Stimulated activated CD8-positive, alpha-beta memory T cell treated with anti-CD3 and anti-CD28 coated beads, Interleukin-15, amount 100 ng/mL, for 24 hours (primary cell): ENCODE data around the gene PSPH.
"Not testable (repeated sequence)": the region's sequence is repeated elsewhere in the genome, so short reads cannot be mapped to it uniquely, and the experiment has no call there.

Experiments used
- DNase-seq: peaks from one replicate; pipeline ENCODE4 v3.0.0-alpha.2; 2020; ENCODE audit warnings: low read depth

PSPH gene

GRCh38 chr7:56051339-56052191 lies at the start of gene PSPH, which contains the start of gene CCT6A:
PSPH (minus strand) TSS chr7:56051444; CDS start chr7:56021212, 30,232 bp downstream.
CCT6A (plus strand) TSS chr7:56051765; CDS start chr7:56051849, 84 bp downstream.
- peak; percentile 85 for DNase-seq

GRCh38 chr7:56099653-56100052 lies 48.4 kb upstream of the PSPH start:
- no peak for DNase-seq

DNA sequence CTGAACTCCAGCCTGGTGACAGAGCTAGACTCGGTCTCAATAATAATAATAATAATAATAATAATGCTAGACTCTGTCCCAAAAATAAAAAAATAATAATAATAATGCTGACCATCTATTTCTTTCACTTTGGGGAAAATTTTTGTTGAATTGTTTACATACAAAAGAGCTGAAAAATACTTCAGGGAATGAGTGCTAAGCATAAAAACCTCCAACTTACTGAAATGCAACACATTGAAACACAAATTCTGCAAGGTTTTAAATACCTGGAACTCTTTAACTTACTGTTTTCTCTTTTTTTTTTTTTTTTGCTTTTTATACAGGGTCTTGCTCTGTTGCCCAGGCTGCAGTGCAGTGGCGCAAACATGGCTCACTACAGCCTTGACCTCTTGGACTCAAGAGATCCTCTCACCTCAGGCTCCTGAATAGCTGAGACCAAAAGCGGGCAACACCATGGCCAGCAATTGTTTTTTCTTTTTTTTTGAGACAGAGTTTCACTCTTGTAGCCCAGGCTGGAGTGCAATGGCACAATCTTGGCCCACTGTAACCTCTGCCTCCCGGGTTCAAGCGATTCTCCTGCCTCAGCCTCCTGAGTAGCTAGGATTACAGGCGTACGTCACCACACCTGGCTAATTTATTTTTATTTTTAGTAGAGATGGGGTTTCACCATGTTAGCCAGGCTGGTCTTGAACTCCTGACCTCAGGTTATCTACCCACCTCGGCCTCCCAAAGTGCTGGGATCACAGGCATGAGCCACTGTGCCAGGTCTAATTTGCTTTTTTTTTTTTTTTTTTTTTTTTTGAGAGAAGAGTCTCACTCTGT lies 47.2 kb upstream of the PSPH start:
- DNase-seq = not testable (repeated sequence)

DNA sequence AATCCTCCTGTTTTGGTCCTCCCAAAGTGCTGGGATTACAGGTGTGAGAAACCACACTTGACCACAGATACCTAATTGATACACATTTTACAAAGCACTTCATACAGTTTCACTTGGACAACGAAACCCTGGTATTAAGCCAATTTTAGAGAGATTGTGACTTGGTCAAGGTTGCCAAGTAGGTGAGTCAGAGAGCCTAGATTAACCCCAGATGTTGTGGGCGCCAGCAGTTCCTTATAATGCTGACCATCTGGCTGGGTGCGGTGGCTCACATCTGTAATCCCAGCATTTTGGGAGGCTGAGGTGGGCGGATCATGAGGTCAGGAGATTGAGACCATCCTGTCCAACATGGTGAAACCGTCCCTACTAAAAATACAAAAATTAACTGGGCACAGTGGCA lies 46.5 kb upstream of the PSPH start:
- DNase-seq = no peak

- no peak for DNase-seq
These were observed 41.7 kb upstream of the PSPH start, which contains the start of gene PHKG1 for GRCh38 chr7:56092789-56093531. PHKG1 (minus strand) TSS chr7:56092952; CDS start chr7:56088941, 4,011 bp downstream.

DNA sequence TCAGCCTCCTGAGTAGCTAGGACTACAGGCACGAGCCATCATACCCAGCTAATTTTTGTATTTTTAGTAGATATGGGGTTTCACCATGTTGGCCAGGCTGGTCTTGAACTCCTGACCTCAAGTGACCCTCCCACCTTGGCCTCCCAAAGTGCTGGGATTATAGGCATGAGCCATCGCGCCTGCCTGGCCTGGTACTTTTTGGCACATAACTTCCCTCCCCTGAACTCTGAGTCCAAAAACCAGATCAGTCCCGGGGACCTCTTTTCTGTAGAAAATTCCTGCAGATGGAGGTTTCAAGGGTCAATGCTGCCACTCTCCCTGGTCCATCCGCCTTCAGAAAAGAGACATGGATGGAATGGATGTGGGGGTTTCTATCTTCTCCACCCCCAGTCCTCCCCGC lies 41.1 kb upstream of the PSPH start:
- DNase-seq = not testable (repeated sequence)

DNA sequence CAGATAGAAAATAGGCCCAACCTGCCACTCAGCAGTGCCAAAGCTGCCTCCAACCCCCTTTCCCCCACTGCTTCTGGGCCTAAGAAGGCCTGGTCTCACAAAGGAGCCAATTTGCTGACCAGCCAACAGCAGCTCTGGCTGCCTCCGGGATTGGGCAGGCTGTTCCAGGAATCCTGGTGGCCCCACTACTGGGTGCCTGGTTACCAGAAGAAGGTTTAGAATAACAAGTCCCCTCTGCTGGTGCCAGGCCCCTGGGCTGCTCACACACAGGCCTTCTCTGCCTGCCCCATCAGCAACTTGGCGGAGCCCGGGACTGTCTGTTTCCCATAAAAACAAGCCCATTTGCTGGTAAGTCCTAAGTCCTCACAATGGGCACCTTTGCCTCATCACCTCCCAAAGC lies 40.3 kb upstream of the PSPH start:
- no peak for DNase-seq

GRCh38 chr7:56087445-56087844 lies 36.2 kb upstream of the PSPH start:
- no peak for DNase-seq

GRCh38 chr7:56086761-56087160 lies 35.5 kb upstream of the PSPH start:
- no peak for DNase-seq

GRCh38 chr7:56083150-56083785 lies 32.0 kb upstream of the PSPH start:
- no peak for DNase-seq

GRCh38 chr7:56081626-56082340 lies 30.5 kb upstream of the PSPH start:
- no peak for DNase-seq

DNA sequence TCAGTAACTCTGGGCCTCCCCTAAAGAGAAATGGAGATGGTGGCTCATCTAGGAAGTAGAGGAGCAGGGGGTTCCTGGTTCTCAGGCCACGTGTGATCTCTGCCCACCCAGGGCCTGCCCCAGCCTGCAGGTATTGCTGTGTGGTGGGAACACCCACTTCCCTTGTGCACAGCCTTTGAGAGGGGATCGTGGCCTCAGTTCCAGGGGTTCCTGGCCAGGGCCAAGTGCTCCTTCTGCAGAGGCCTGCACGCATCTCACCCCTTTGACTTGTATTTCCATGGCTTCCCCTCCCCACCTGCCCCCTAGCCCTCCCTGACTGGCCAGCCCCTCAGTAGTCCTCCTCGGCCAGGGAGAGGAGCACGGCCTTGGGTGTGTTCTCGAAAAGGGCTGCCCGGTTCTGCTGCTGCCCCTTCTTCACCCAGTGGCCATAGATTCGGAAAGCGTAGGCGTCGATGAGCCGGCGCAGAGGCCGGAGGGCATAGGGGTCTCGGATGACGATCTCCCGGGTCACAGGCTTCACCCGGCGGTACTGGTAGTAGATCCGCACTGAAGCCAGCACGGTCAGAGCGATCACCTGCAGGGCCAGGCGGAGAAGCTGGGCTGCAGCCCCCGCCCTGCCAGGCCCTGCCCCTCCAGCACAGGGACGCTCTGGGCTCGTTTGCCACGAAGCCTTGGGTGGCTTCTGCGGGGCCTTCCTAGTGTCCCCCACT lies 29.6 kb upstream of the PSPH start:
- DNase-seq = not testable (repeated sequence)

DNA sequence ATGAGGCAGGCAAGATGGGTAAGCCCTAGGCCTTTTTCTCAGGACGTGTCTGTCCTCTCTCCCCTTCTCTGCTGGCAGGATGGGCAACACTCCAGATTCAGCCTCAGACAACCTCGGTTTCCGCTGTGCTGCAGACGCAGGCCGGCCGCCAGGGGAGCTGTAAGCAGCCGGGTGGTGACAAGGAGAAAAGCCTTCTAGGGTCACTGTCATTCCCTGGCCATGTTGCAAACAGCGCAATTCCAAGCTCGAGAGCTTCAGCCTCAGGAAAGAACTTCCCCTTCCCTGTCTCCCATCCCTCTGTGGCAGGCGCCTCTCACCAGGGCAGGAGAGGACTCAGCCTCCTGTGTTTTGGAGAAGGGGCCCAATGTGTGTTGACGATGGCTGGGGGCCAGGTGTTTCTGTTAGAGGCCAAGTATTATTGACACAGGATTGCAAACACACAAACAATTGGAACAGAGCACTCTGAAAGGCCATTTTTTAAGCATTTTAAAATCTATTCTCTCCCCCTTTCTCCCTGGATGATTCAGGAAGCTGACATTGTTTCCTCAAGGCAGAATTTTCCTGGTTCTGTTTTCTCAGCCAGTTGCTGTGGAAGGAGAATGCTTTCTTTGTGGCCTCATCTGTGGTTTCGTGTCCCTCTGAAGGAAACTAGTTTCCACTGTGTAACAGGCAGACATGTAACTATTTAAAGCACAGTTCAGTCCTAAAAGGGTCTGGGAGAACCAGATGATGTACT lies 28.4 kb upstream of the PSPH start:
- no peak for DNase-seq

- DNase-seq = no peak
These were observed 27.0 kb upstream of the PSPH start for GRCh38 chr7:56078196-56078595.

- no peak for DNase-seq
These were observed 26.4 kb upstream of the PSPH start for GRCh38 chr7:56077681-56078080.

GRCh38 chr7:56074371-56074791 lies 23.1 kb upstream of the PSPH start:
- DNase-seq = peak; percentile 40

GRCh38 chr7:56066376-56066775 lies 15.1 kb upstream of the PSPH start:
- not testable (repeated sequence) for DNase-seq

GRCh38 chr7:56063882-56064625 lies 12.8 kb upstream of the PSPH start, which contains the start of gene SUMF2:
SUMF2 (plus strand) TSS chr7:56064286; CDS start chr7:56064312, 26 bp downstream.
- peak; percentile 86 for DNase-seq

DNA sequence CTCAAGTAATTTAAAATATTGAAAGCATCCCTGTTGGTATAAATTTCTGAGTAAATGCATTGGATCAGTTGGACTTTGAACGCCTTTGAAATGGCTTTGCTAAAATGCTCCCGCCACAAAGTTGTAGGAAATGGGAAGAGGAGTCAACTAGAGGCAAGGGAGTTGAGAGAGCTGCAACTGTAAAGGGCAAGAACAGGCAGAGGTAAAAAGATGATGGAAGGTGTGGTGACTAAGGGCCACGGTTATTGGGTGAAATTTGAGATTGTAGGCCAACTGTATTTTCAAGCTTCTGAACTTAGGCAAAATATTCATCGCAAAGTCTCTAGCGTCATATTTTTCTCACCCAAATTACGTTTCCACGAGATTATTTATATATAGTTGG lies 12.2 kb upstream of the PSPH start:
- DNase-seq = no peak
